AG08395 (cell line): ENCODE results near the gene C1QTNF7.
A peak's percentile ranks its signal among the peaks of the same experiment; 100 is the strongest.

ENCODE experiments used
- DNase-seq: peaks from one replicate; pipeline ENCODE4 v3.0.0; 2012; ENCODE audit warnings: mixed read lengths, low spot score

C1QTNF7 gene, protein sequence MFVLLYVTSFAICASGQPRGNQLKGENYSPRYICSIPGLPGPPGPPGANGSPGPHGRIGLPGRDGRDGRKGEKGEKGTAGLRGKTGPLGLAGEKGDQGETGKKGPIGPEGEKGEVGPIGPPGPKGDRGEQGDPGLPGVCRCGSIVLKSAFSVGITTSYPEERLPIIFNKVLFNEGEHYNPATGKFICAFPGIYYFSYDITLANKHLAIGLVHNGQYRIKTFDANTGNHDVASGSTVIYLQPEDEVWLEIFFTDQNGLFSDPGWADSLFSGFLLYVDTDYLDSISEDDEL

DNA sequence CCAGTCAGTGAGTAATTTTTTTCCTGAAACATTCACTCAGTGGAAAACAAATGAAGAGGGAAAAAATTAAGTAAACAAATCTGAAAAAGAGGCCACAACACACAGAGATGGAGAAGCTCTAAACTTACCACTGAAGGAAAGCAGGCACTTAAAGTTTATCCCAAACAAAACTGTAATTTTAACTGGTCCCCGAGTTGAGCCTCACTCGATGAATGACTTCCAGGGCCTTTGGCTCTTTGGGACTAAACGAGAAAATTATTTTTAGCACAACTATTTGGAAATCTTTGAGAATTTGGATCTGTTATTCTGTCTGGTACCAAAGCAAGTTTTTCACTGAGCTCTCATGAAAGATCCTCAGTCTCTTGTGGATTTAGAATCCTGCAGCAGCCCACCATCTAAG lies at the start of gene C1QTNF7:
Gene C1QTNF7, plus strand, starts transcription at position 333 of the 400 bp plus-strand sequence. CDS start 7,711 bp downstream, outside the sequence.
- DNase-seq, result no peak

DNA sequence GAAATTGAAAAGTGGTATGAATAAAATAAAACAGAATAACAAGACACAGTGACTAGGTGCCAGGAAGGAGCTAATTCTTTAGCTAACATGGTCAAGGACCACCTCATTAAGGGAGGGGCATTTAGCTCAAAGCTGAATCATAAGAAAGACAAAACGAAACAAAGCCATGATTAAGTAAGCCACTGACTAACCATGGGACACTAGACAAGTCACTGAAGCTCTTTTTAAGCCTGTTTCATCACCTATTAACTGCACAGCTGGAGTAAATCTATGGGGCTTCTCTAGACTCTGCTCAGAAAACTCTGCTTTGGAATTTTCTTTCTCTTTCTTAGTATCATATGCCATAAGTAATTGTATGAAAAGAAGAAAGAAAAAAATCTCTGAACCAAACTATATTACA lies 49.8 kb upstream of the C1QTNF7 start:
- DNase-seq, result peak; percentile 26

- no peak for DNase-seq
Measured at GRCh38 chr4:15378493-15378892, 49.3 kb upstream of the C1QTNF7 start.

DNA sequence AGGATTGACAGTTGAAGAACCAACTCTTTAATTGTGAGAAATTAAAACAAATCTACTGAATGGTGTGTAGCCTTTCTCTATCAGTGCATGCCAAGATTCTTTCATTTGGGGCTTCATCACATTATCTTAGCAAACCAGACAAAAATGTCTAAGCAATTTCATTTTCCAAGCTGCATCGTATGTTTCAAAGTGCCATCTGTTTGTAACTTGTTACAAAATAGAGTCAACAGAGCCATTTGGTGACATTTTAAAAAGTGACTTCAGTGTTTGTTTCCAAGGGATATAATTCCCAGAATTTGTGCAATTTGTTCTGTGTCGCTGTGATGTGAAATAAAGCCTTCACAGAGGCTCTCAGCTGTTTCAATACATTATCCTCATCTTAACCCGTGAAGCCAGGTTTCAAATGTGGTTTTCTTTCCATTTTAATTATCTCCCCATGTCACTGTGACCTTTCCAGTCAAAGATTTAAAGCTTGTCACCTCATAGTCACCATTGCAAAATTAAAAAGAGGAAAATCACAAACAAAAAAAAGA lies 46.0 kb upstream of the C1QTNF7 start:
- DNase-seq, result no peak

DNA sequence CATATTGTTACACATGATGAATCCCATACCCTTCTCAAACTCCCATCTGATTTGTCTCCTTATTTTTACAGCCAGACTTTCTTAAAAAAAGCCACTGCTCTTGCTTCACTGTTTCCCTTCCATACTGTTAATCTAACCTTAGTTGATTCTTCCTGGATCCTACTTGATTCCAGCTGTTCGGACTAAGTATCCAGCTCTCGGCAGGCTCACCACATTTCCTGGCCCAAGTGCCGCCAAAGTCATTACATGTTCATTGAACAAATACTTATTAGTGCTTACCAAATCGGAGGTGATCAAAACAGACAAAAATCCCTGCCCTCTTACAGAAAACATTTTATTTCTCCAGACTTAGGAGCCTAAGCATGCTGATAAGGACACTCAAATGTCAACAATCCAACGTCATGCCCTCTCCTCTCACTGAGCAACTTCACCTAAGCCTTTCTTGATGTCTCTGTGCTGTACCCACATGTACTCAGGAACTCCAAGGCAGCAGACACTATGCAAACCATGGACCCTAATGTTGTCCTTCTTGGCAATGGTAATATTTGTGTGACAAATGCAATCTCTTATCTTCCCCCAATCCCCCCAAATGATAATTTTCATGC lies 45.1 kb upstream of the C1QTNF7 start:
- no peak for DNase-seq

DNA sequence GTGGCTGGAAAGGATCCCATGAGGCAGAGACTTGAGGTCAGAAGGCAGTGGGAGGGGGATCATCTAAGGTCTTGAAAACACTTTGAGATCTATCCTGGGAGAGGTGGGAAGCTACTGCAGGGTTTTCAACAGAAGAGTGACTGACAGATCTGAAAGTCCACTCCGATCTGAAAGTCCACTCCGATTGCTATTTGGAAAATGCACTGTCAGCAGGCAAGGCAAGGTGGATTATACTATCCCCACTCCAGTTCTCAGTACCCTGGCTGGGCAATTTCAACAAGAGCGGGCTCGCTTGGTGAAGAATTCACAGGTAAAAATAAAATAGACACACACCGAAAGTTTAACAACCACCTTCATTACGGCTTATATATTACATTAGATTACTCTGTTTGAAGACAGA lies 42.3 kb upstream of the C1QTNF7 start:
- no peak for DNase-seq

- DNase-seq, result no peak
Measured at GRCh38 chr4:15385928-15386327, 41.9 kb upstream of the C1QTNF7 start.

GRCh38 chr4:15390494-15390893 lies 37.3 kb upstream of the C1QTNF7 start:
- no peak for DNase-seq

GRCh38 chr4:15392053-15392805 lies 35.6 kb upstream of the C1QTNF7 start:
- no peak for DNase-seq

- DNase-seq, result no peak
Measured at GRCh38 chr4:15395311-15395710, 32.5 kb upstream of the C1QTNF7 start.

DNA sequence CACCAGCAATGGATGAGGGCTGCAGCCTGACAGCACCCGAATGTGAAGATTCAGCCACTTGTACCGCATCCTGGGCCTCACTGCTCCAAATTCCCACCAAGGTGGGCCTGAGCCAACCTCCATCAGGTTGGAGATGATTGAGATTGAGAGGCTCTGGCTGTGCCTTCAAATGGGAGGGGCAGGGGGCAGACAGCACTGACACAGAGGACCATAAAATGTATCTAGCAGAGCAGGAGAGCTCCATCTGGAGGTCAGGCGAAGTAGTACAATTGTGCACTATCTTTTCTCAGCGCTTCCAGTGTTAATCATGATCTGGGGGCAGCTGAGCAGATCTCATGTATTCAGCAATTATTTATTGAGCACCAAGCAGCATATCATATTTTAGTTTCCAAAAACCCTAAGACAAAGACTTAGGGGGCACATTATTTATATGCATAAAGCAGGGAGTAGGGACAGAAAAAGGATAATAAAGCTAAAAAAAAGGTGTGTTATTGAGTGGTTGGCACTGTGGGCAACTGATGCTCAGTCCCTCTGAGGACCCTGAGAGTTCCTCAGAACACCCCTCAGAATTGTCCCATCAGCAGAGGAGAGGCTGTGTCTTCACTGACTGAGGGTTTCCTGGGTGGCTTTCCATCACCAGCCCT lies 31.6 kb upstream of the C1QTNF7 start:
- peak; percentile 44 for DNase-seq

DNA sequence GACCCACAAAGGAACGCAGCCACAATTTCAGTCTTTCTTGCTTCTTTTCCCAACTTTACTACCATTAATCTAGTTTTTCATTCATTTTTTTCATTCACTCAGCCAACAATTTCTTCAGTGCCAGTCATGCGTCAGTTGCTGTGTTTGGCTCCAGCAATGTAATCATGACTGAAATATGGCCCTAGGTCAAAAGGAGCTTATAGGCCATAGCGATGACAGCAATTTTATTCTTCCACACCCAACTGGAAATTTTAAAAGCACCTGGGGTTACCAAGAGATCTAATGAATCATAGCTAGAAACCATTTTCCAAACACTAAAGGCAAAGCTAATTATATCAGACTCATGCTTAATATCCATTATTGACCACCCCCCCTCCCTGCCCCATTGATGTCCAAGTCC lies 29.8 kb upstream of the C1QTNF7 start:
- no peak for DNase-seq

DNA sequence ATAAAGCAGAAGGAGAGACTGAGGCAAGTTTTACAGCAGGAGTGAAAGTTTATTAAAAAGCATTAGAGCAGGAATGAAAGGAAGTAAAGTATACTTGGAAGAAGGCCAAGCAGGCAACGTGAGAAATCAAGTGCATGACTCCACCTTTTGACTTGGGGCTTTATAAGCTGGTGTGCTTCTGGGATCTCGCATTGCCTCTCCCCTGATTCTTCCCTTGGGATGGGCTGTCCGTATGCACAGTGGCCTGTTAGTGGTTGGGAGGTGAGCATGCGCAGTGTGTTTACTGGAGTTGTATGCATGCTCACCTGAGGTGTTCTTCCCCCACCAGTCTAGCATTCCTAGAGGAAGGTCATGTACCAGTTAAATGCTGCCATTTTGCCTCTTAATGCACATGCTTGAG lies 29.1 kb upstream of the C1QTNF7 start:
- DNase-seq, result no peak

GRCh38 chr4:15400226-15400625 lies 27.6 kb upstream of the C1QTNF7 start:
- no peak for DNase-seq

GRCh38 chr4:15400981-15401671 lies 26.7 kb upstream of the C1QTNF7 start:
- DNase-seq, result peak; percentile 89

DNA sequence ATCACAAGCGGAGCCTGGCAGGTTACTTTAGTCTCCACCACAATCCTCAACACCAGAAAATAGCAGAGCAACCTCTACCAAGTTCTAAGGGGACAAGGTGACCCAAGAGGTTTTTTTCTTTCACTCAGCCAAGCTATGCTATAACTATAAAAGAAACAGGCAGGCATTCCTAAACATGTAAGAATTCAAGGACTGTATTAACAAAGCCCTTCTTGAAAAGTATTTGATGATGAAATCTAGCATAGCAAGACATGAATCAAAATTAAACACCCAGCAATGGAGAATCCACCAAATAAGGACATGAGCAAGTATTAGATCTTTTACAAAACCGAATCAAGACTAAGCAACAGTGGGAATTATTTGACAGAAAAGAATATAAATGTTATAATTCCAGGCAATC lies 25.7 kb upstream of the C1QTNF7 start:
- peak; percentile 41 for DNase-seq

DNA sequence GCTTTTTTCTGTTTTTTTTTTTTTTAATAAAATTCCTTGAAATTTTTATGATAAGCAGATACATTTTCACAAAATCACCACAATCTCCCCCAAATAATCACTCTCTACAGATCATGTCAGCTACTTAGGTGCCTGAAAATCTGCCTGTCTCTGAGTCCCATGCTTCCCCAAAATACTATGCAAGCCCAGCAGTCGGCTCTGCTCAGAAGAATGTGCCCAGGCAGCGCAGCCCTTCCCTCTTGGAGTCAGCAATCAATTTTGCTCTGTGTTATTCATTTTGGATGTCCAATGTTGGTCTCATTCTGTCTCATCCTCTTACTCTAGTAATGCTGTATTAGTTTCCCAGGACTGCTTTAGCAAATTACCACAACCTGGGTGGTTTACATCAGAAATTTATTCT lies 24.9 kb upstream of the C1QTNF7 start:
- no peak for DNase-seq

DNA sequence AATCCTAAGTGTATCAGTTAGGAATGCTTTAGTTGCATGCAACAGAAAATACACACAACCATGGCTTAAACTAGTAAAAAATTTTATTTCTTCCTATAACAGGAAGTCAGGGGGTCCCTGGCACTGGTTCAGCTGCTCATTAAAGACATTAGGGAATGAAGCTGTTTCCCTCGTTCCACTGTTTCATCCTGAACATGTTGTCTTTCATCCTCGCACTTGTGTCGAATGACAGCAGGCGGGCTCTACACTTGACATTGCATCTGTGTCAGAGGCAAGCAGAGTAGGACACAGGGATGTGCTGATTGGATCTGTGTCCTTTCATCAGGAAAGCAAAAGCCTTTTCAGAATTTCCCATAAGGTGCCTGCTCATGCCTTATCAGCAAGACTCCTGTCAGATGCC lies 22.8 kb upstream of the C1QTNF7 start:
- no peak for DNase-seq

- DNase-seq, result no peak
Measured at GRCh38 chr4:15410750-15411149, 17.1 kb upstream of the C1QTNF7 start.

- no peak for DNase-seq
Measured at GRCh38 chr4:15412461-15412860, 15.4 kb upstream of the C1QTNF7 start.

GRCh38 chr4:15413010-15413622 lies 14.7 kb upstream of the C1QTNF7 start:
- no peak for DNase-seq
